Measurements from ENCODE around the gene EIF2D.

The EIF2D gene

DNA sequence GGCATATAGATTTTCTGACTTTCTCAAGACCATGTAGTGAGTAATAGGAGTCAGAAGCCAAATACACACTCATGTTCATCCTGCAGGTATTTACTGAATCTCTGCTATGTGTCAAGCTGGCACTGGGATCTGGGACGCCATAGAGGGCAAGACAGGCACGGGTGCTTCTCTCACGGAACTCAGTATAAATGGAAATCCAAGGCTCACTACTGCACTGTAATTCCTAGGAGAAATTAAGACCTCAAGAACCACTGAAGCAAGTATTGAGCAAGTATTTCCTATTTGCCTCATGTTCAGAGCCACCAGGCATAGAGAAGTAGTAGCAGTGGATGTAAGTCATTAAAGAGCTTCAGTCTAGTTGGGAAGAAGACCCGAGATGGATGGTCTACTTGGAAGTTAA lies 38.9 kb downstream of the EIF2D start:
- Histone ChIP-seq H3K9me3 (ENCODE audit: insufficient read depth, low read length, severe bottlenecking) (no peaks in the 10 kb centered on the region), H3K4me2 (ENCODE audit: insufficient read depth, low read length) (no peak overlapping the region), H3K4me1 (ENCODE audit: insufficient read depth, low read length) (peaks cover 29% of the 10 kb centered on the region), H3K79me2 (ENCODE audit: insufficient read depth, low read length) (peaks cover 98% of the 10 kb centered on the region), H2AFZ (ENCODE audit: low read depth, low read length) (no peak overlapping the region), H3K27ac (ENCODE audit: low read length) (peak overlapping the region; percentile 54; the same call in 1 of the 2 replicates), H3K36me3 (ENCODE audit: insufficient read depth, low read length) (peaks cover 54% of the 10 kb centered on the region), H4K20me1 (ENCODE audit: insufficient read depth, low read length) (peaks cover 45% of the 10 kb centered on the region), H3K4me3 (ENCODE audit: low read depth in 1 of 2, low read length in 2 of 2) (no peak overlapping the region), H3K9ac (ENCODE audit: low read depth, low read length) (no peak overlapping the region), H3K27me3 (ENCODE audit: insufficient read depth, low read length, poor library complexity) (no peaks in the 10 kb centered on the region)
- no peak for ATAC-seq (ENCODE audit: insufficient read depth, low read depth)
- DNase-seq = no peak
- TF ChIP-seq, protein P1, sequence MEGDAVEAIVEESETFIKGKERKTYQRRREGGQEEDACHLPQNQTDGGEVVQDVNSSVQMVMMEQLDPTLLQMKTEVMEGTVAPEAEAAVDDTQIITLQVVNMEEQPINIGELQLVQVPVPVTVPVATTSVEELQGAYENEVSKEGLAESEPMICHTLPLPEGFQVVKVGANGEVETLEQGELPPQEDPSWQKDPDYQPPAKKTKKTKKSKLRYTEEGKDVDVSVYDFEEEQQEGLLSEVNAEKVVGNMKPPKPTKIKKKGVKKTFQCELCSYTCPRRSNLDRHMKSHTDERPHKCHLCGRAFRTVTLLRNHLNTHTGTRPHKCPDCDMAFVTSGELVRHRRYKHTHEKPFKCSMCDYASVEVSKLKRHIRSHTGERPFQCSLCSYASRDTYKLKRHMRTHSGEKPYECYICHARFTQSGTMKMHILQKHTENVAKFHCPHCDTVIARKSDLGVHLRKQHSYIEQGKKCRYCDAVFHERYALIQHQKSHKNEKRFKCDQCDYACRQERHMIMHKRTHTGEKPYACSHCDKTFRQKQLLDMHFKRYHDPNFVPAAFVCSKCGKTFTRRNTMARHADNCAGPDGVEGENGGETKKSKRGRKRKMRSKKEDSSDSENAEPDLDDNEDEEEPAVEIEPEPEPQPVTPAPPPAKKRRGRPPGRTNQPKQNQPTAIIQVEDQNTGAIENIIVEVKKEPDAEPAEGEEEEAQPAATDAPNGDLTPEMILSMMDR (IDR thresholded peaks at IDR 0.05; ENCODE audit: borderline replicate concordance, extremely low read depth, low read length, poor library complexity, severe bottlenecking) = no peak
- no peak for TF ChIP-seq EZH2 (IDR thresholded peaks at IDR 0.05; ENCODE audit: borderline replicate concordance, low read depth, low read length, severe bottlenecking)

DNA sequence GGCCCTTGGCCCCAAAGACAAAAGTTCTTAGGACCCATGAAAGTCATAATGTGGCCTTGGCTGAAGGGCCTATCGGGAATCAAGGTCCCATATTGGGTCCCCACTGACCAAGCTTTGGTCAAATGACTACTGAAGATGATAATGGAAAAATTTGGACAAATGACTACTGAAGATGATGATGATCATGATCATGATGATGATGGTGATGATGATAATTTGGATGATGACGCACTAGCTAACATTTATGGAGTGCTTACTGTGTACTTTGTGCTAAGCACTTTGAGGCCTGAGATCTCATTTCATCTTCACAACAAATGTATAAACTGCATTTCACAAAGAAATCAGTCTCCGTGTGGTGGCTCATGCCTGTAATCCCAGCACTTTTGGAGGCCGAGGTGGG lies 39.4 kb downstream of the EIF2D start:
- Histone ChIP-seq H3K27me3 (ENCODE audit: insufficient read depth, low read length, poor library complexity) (no peaks in the 10 kb centered on the region), H3K79me2 (ENCODE audit: insufficient read depth, low read length) (peaks cover 98% of the 10 kb centered on the region), H3K27ac (ENCODE audit: low read length) (no peak overlapping the region), H3K36me3 (ENCODE audit: insufficient read depth, low read length) (peaks cover 57% of the 10 kb centered on the region), H3K4me3 (ENCODE audit: low read depth in 1 of 2, low read length in 2 of 2) (no peak overlapping the region), H2AFZ (ENCODE audit: low read depth, low read length) (no peak overlapping the region), H3K4me1 (ENCODE audit: insufficient read depth, low read length) (peaks cover 29% of the 10 kb centered on the region), H4K20me1 (ENCODE audit: insufficient read depth, low read length) (peaks cover 46% of the 10 kb centered on the region), H3K4me2 (ENCODE audit: insufficient read depth, low read length) (no peak overlapping the region), H3K9me3 (ENCODE audit: insufficient read depth, low read length, severe bottlenecking) (no peaks in the 10 kb centered on the region), H3K9ac (ENCODE audit: low read depth, low read length) (no peak overlapping the region)
- ATAC-seq (ENCODE audit: insufficient read depth, low read depth) (no peak), DNase-seq (no peak)
- no peak for TF ChIP-seq EZH2 (IDR thresholded peaks at IDR 0.05; ENCODE audit: borderline replicate concordance, low read depth, low read length, severe bottlenecking)
- TF ChIP-seq, protein P1 (IDR thresholded peaks at IDR 0.05; ENCODE audit: borderline replicate concordance, extremely low read depth, low read length, poor library complexity, severe bottlenecking) = no peak

DNA sequence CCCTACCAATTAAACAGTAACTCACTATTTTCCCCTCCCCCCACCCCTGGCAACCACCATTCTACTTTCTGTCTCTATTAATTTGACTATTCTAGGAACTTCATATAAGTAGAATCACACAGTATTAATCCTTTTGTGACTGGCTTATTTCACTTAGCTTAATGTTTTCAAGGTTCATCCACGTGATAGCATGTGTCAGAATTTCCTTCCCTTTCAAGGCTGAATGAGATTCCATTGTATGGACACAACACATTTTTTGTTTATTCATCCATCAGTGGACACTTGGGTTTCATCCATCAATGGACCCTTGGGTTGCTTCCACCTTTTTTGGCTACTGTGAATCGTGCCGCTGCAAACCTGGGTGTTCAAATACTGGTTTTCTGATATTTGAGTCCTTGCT lies 41.7 kb downstream of the EIF2D start:
- no peak overlapping the region for H3K4me2 ChIP-seq (ENCODE audit: insufficient read depth, low read length)
- peaks cover 39% of the 10 kb centered on the region for H3K4me1 ChIP-seq (ENCODE audit: insufficient read depth, low read length)
- peaks cover 98% of the 10 kb centered on the region for H3K79me2 ChIP-seq (ENCODE audit: insufficient read depth, low read length)
- no peak overlapping the region for H2AFZ ChIP-seq (ENCODE audit: low read depth, low read length)
- DNase-seq (no peak), ATAC-seq (ENCODE audit: insufficient read depth, low read depth) (no peak)
- H3K27me3 ChIP-seq (ENCODE audit: insufficient read depth, low read length, poor library complexity) = no peaks in the 10 kb centered on the region
- H4K20me1 ChIP-seq (ENCODE audit: insufficient read depth, low read length) = peaks cover 58% of the 10 kb centered on the region
- no peaks in the 10 kb centered on the region for H3K9me3 ChIP-seq (ENCODE audit: insufficient read depth, low read length, severe bottlenecking)
- no peak overlapping the region for H3K9ac ChIP-seq (ENCODE audit: low read depth, low read length)
- H3K27ac ChIP-seq (ENCODE audit: low read length) = no peak overlapping the region
- TF ChIP-seq EZH2 (IDR thresholded peaks at IDR 0.05; ENCODE audit: borderline replicate concordance, low read depth, low read length, severe bottlenecking) = no peak
- peaks cover 80% of the 10 kb centered on the region for H3K36me3 ChIP-seq (ENCODE audit: insufficient read depth, low read length)
- H3K4me3 ChIP-seq (ENCODE audit: low read depth in 1 of 2, low read length in 2 of 2) = no peak overlapping the region

DNA sequence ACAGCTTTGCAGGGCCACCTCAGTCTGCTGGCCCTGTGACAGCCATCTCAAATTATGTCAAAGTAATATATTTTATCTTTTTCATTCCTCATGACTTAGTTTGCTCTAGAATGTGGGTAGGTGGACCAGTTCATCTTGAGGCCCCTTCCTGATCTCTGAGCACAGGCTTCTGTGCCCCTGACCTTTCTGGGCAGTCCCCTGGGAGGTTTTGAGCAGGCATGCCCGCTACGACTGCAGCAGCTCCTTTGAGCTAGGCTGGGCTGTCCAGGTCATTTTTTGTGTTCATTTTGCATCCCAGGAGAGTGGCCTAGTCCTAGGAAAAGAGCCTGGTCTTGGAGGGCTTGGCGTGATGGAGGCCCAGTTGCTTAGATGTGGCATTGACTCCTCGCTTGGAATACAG lies 42.7 kb downstream of the EIF2D start:
- Histone ChIP-seq H3K27ac (ENCODE audit: low read length) (no peak overlapping the region), H3K4me1 (ENCODE audit: insufficient read depth, low read length) (peaks cover 39% of the 10 kb centered on the region), H3K36me3 (ENCODE audit: insufficient read depth, low read length) (peaks cover 89% of the 10 kb centered on the region), H4K20me1 (ENCODE audit: insufficient read depth, low read length) (peaks cover 66% of the 10 kb centered on the region), H3K4me2 (ENCODE audit: insufficient read depth, low read length) (no peak overlapping the region), H3K9me3 (ENCODE audit: insufficient read depth, low read length, severe bottlenecking) (no peaks in the 10 kb centered on the region), H3K27me3 (ENCODE audit: insufficient read depth, low read length, poor library complexity) (no peaks in the 10 kb centered on the region), H3K79me2 (ENCODE audit: insufficient read depth, low read length) (peaks cover 100% of the 10 kb centered on the region), H3K9ac (ENCODE audit: low read depth, low read length) (no peak overlapping the region), H3K4me3 (ENCODE audit: low read depth in 1 of 2, low read length in 2 of 2) (no peak overlapping the region), H2AFZ (ENCODE audit: low read depth, low read length) (no peak overlapping the region)
- ATAC-seq (ENCODE audit: insufficient read depth, low read depth) (no peak), DNase-seq (no peak)
- TF ChIP-seq EZH2 (IDR thresholded peaks at IDR 0.05; ENCODE audit: borderline replicate concordance, low read depth, low read length, severe bottlenecking) = no peak
- TF ChIP-seq, protein P1 (IDR thresholded peaks at IDR 0.05; ENCODE audit: borderline replicate concordance, extremely low read depth, low read length, poor library complexity, severe bottlenecking) = no peak

Measured in DND-41 (cell line).